Cardiac septum (tissue), 1 donor: ENCODE results near the gene SETD1A. TPM values are rescaled to one million over a fixed set of nuclear protein-coding genes. Genes with fewer than 3 reads are reported as not detected.

Experiments used
- DNase-seq: peaks from one replicate; pipeline ENCODE4 v3.0.0-alpha.2; 2020; ENCODE audit warnings: low spot score
- intact Hi-C: fragments of 100-400 bp; cut with DNase I; formaldehyde crosslinking; loops from one replicate; pipeline ENCODE4 v1.14.0; 2022
- total RNA-seq: library from RNA; stranded (reverse); fragmentation: NEBNext Ultra II Directional; extraction: Animal tissue kit (Norgen Biotek cat#: 25700); gene quantifications from one replicate; pipeline ENCODE4 v1.2.1, GENCODE V29; 2021
- donor health status: DM: no; HTN: no; CAD: no.

Gene SETD1A
- total RNA-seq, 1 donor from 2014 or later: 9.6 TPM

- DNase-seq: peak; percentile 89
- intact Hi-C loops: loop anchor here (10.0 kb wide), 2 partner anchors 505 to 925 kb away; partner anchors contain the start of genes ARMC5 and ZNF267
Measured at GRCh38 chr16:30949650-30950515, 7.7 kb upstream of the SETD1A start.

GRCh38 chr16:30950516-30951065 lies 7.0 kb upstream of the SETD1A start:
- intact Hi-C loops: loop anchor here (10.0 kb wide), 2 partner anchors 504 to 924 kb away; partner anchors contain the start of genes ARMC5 and ZNF267
- no peak for DNase-seq

GRCh38 chr16:30951193-30951592 lies 6.4 kb upstream of the SETD1A start:
- no peak for DNase-seq
- intact Hi-C loops: loop anchor here (10.0 kb wide), 2 partner anchors 504 to 924 kb away; partner anchors contain the start of genes ARMC5 and ZNF267

- no peak for DNase-seq
- intact Hi-C loops: loop anchor here (10.0 kb wide), 2 partner anchors 503 to 923 kb away; partner anchors contain the start of genes ARMC5 and ZNF267
Measured at GRCh38 chr16:30951750-30952149, 5.8 kb upstream of the SETD1A start.

- intact Hi-C loops: loop anchor here (10.0 kb wide), 2 partner anchors 502 to 922 kb away; partner anchors contain the start of genes ARMC5 and ZNF267
- DNase-seq: no peak
Measured at GRCh38 chr16:30953111-30953510, 4.4 kb upstream of the SETD1A start.

- intact Hi-C loops: loop anchor here (10.0 kb wide), 2 partner anchors 501 to 921 kb away; partner anchors contain the start of genes ARMC5 and ZNF267
Measured at GRCh38 chr16:30953511-30954124, 3.9 kb upstream of the SETD1A start.

GRCh38 chr16:30954993-30955392 lies 2.6 kb upstream of the SETD1A start:
- intact Hi-C loops: loop anchor here (5.0 to 10.0 kb wide), 3 partner anchors 117 to 920 kb away; partner anchors contain the start of genes ARMC5, ZNF267, ZNF646 and ZNF668
- DNase-seq: no peak

More at GRCh38 chr16:30953511-30954124, 3.9 kb upstream of the SETD1A start:
- no peak for DNase-seq

GRCh38 chr16:30956601-30957455 lies 726 bp upstream of the SETD1A start:
- DNase-seq: peak; percentile 92
- intact Hi-C loops: loop anchor here (5.0 to 10.0 kb wide), 3 partner anchors 115 to 918 kb away; partner anchors contain the start of genes ARMC5, ZNF267, ZNF646 and ZNF668

GRCh38 chr16:30958175-30959079 lies 873 bp downstream of the SETD1A start:
- intact Hi-C loops: loop anchor here (5.0 to 10.0 kb wide), 3 partner anchors 114 to 916 kb away; partner anchors contain the start of genes ARMC5, ZNF267, ZNF646 and ZNF668
- DNase-seq: no peak

GRCh38 chr16:30961384-30961783 lies 3.8 kb downstream of the SETD1A start:
- DNase-seq: no peak
- intact Hi-C loops: no loop called here

GRCh38 chr16:30963925-30964511 lies 6.5 kb downstream of the SETD1A start:
- intact Hi-C loops: no loop called here
- no peak for DNase-seq

- intact Hi-C loops: no loop called here
- no peak for DNase-seq
Measured at GRCh38 chr16:30964574-30965226, 7.1 kb downstream of the SETD1A start.

- DNase-seq: no peak
Measured at GRCh38 chr16:30965436-30965835, 7.9 kb downstream of the SETD1A start.

GRCh38 chr16:30966033-30966619 lies 8.6 kb downstream of the SETD1A start:
- intact Hi-C loops: no loop called here
- DNase-seq: no peak

More at GRCh38 chr16:30965436-30965835, 7.9 kb downstream of the SETD1A start:
- intact Hi-C loops: no loop called here

- intact Hi-C loops: no loop called here
- no peak for DNase-seq
Measured at GRCh38 chr16:30967795-30968194, 10.2 kb downstream of the SETD1A start.

- intact Hi-C loops: no loop called here
- DNase-seq: no peak
Measured at GRCh38 chr16:30969246-30969842, 11.8 kb downstream of the SETD1A start.
